D721Med (cell line): ENCODE data around the gene C1QTNF9B.
A peak's percentile ranks its signal among the peaks of the same experiment; 100 is the strongest.

ENCODE experiments used
- DNase-seq: peaks from one replicate; pipeline ENCODE4 v3.0.0; 2011; ENCODE audit warnings: low spot score; ENCODE audit not compliant: insufficient read length
- FAIRE-seq: peaks from 2 replicates; lab custom pipeline; 2011; peaks lifted over from hg19 to GRCh38; lab: Jason Lieb, UNC
- TF ChIP-seq, protein P1 (sequence below): IDR thresholded peaks from 2 replicates; pipeline ENCODE4 v1.5.1; 2012; ENCODE audit warnings: mild to moderate bottlenecking, control low read depth; ENCODE audit not compliant: insufficient read depth; ENCODE audit errors: missing control alignments

Gene C1QTNF9B

DNA sequence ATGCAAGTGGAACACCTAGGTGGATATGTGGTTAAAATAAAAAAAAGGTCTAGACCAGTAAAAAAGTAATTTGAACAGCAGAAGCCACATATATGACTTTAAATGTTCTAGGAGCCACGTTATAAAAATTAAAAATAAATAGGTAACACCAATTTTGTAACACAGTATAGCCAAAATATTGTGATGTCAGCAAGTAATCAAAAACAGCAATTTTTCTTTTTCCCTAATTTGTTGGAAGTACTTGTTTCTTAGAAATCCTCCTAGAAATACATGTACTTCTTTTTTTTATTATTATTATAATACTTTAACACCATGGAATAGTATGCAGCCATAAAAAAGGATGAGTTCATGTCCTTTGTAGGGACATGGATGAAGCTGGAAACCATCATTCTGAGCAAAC lies 25.7 kb upstream of the C1QTNF9B start:
- DNase-seq (no peak), FAIRE-seq (no peak)
- TF ChIP-seq, protein P1, sequence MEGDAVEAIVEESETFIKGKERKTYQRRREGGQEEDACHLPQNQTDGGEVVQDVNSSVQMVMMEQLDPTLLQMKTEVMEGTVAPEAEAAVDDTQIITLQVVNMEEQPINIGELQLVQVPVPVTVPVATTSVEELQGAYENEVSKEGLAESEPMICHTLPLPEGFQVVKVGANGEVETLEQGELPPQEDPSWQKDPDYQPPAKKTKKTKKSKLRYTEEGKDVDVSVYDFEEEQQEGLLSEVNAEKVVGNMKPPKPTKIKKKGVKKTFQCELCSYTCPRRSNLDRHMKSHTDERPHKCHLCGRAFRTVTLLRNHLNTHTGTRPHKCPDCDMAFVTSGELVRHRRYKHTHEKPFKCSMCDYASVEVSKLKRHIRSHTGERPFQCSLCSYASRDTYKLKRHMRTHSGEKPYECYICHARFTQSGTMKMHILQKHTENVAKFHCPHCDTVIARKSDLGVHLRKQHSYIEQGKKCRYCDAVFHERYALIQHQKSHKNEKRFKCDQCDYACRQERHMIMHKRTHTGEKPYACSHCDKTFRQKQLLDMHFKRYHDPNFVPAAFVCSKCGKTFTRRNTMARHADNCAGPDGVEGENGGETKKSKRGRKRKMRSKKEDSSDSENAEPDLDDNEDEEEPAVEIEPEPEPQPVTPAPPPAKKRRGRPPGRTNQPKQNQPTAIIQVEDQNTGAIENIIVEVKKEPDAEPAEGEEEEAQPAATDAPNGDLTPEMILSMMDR: no peak

DNA sequence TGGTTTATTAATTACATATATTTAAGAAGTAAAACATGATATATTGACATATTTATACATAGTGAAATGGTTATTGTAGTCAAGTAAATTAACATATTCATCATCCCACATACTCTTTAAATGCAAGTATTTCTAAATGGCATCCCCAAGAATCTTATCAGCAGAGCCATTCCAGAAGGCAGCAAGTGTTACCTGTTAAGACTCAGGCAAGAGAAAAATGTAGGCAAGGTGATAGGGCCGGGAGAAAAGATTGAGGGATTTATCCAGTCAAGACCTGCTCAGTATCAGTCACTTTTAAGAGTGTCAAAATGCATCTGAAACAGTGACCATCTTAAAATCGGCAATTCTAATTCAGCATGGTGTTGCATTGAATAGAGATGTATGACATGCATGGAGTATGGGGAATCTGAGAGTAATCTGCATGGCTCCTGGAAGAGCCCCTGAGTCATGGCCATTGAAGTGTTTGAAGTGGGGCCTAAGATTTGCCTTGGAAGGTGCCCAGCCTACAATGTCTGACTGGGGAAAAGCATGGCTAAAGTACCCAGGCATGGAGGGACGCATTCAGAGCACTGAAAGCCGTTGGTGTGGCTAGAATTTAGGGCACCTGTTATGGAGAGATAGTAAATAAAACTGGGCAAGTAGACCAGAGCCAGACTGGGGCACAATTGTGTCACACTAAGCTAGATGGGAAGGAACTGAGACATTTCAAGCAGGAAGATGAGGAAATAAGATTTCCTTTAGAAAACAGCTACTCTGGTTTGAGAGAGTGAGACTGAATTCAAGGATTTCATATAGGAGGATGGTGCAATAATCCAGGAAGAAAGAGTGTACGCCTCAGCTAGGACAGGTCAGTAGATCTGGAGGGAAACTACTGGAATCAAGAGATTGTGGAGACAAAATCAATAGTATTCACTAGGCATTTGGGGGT lies 25.0 kb upstream of the C1QTNF9B start:
- FAIRE-seq (no peak), DNase-seq (no peak)
- TF ChIP-seq, protein P1: no peak

DNA sequence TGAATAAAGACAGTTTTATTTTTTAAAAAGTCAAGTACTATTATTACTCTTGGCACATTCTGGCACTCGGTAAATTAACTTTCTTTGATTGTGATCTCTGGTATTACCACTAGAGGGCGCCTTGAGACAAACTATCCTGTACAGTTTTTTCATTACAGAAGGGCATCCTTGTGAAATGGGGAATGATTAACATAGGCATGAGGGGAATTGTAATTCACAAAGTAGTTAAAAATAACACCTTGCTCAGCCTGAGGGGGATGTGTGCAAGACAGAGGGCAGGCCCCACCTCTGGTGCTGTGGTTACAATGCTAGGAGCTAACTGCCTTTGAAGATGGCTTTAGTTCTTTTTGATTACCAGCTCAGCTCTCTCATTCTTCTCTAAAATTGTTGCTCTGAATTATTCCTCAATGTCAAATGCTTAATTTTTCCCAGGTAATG lies 24.2 kb upstream of the C1QTNF9B start:
- no peak for FAIRE-seq
- TF ChIP-seq, protein P1: peak; percentile 71
- DNase-seq: no peak

DNA sequence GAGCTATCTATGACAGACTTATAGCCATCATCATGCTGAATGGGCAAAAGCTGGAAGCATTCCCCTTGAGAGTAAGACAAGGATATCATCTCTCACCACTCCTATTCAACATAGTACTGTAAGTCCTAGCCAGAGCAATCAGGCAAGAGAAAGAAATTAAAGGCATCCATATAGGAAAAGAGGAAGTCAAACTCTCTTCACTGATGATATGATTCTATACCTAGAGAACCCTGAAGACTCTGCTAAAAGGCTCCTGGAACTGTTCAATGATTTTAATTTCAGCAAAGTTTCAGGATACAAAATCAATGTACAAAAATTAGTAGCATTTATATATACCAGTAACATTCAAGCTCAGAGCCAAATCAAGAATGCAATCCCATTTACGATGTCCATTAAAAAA lies 21.7 kb upstream of the C1QTNF9B start:
- FAIRE-seq: no peak
- TF ChIP-seq, protein P1: no peak
- DNase-seq: no peak

DNA sequence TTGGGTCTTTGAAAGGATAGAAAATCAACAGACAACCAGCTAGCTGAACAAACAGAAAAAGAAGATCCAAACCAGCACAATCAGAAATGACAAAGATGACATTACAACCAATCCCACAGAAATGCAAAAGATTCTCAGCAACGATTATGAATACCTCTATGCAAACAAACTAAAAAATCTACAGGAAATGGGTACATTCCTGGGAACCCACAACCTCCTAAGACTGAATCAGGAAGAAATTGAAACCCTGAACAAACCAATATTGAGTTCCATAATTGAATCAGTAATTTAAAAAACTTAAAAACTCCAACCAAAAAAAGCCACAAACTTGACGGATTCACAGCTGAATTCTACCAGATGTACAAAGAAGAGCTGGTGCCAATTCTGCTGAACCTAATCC lies 20.9 kb upstream of the C1QTNF9B start:
- FAIRE-seq (no peak), DNase-seq (no peak)
- TF ChIP-seq, protein P1: no peak

DNA sequence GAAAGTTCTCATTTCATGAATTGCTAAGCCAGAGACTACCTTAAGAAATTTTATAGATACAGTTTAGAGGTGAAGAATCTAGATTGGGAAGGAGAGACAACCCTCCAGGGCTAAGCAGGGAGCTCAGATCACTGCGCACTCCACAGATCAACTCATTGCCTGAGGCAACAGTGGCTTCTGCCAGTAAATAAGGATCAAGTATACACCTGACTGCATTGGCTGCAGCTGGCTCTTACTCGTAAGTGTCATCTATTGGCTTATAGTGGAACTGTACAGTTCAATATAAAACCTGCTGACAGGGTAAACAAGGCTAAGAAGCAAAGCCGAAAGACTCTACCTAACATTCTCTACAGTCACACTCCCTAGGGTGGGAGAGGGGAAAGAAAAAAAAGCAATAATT lies 18.0 kb upstream of the C1QTNF9B start:
- DNase-seq (no peak), FAIRE-seq (no peak)
- TF ChIP-seq, protein P1: no peak

DNA sequence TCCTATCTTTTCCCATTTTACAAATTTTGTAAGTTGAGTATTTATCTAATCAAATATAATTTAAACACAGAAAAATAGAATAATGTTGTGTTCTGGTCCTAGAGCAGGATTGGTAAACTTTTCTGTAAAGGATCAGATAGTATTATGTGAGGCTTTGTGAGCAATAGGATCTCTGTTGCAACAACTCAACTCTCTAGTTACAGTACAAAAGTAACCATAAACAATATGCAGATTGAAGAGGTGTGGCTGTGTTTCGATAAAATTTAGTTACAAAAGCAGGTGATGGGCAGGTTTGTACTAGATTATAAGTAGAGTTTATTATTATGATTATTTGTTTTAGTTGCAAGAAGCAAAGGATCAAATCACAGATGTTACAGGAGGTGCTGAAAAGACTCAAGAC lies 15.2 kb upstream of the C1QTNF9B start:
- DNase-seq: no peak
- TF ChIP-seq, protein P1: no peak
- FAIRE-seq: no peak
